Measurements from ENCODE around the gene GNB5. TPM values are rescaled to one million over a fixed set of nuclear protein-coding genes. Genes with fewer than 3 reads are reported as not detected.

Gene GNB5
- total RNA-seq (ENCODE audit: low replicate concordance), result 24.4 and 62.1 TPM in 2 replicates

GRCh38 chr15:52191207-52191606 is at the start of gene GNB5:
GNB5 (minus strand) TSS chr15:52191392; CDS start chr15:52184676, 6,716 bp downstream.

Other genes with a start within 250 kb of the GNB5 start
- gene LEO1, start 219.6 kb downstream of the GNB5 start, total RNA-seq (ENCODE audit: low replicate concordance), result 23.3 and 30.5 TPM in 2 replicates
- gene MAPK6, start 172.2 kb downstream of the GNB5 start, total RNA-seq (ENCODE audit: low replicate concordance), result 24.8 and 48.3 TPM in 2 replicates
- gene BCL2L10, start 78.6 kb downstream of the GNB5 start, total RNA-seq (ENCODE audit: low replicate concordance), result 0.08 TPM in 1 of 2 replicates, not detected in the other
- gene MYO5C, start 104.4 kb upstream of the GNB5 start, total RNA-seq (ENCODE audit: low replicate concordance), result under 0.01 and 0.70 TPM in 2 replicates